SK-N-SH (cell line): ENCODE measurements around the gene ATP2B2. TPM values are rescaled to one million over a fixed set of nuclear protein-coding genes. Genes with fewer than 3 reads are reported as not detected.

ENCODE experiments used
- CTCF ChIA-PET: fragments of 300-600, 350-600 bp; formaldehyde crosslinking; extraction: SDS; loops from one replicate; lab custom pipeline; 2021; lab: Yijun Ruan, JAX
- POLR2A ChIA-PET: fragments of 350-600 bp; sonication (Branson Sonifier 250); formaldehyde crosslinking; extraction: SDS; loops from one replicate; lab custom pipeline; 2020; ENCODE audit warnings: antibody characterized with exemption, inconsistent platforms; lab: Yijun Ruan, JAX
- DNase-seq: peaks from one replicate; pipeline ENCODE4 v3.0.0; 2012
- H2AFZ ChIP-seq: fragments of 200-600 bp; sonication (generic); 2 replicates; pipeline ENCODE4 v1.8.1; 2016; ENCODE audit warnings: antibody characterized with exemption, mild to moderate bottlenecking, low read depth
- H3F3A ChIP-seq: fragments of 200-600 bp; sonication (generic); replicated peaks from 2 replicates; pipeline ENCODE3; 2016; ENCODE audit warnings: antibody characterized with exemption, mild to moderate bottlenecking; ENCODE audit not compliant: insufficient read depth
- H3K27ac ChIP-seq, 2 experiments: fragments of 200-500 bp in 1 of 2; fragments of 200-600 bp in 1 of 2; sonication (Bioruptor generic) in 1 of 2; sonication (generic), shearing (Covaris generic) in 1 of 2; 2 replicates each; pipeline versions ENCODE4 v1.5.1 to v1.6.1; 2014 to 2016; ENCODE audit warnings: low read depth in 2 of 2, inconsistent platforms in 1 of 2, low read length in 1 of 2, mild to moderate bottlenecking in 1 of 2, mixed read lengths in 1 of 2
- H3K27me3 ChIP-seq: fragments of 200-600 bp; sonication (generic), shearing (Covaris generic); 2 replicates; pipeline ENCODE4 v1.6.1; 2016; ENCODE audit warnings: mixed run types; ENCODE audit not compliant: insufficient read depth
- H3K36me3 ChIP-seq, 2 experiments: fragments of 200-500 bp in 1 of 2; fragments of 200-600 bp in 1 of 2; sonication (Bioruptor generic) in 1 of 2; sonication (generic) in 1 of 2; replicated peaks in 1 of 2; 2 replicates each; pipeline versions ENCODE3 to v1.5.1; 2014 to 2016; ENCODE audit warnings: low read length in 1 of 2, mild to moderate bottlenecking in 1 of 2; ENCODE audit not compliant: insufficient read depth in 2 of 2, control insufficient read depth in 1 of 2
- H3K4me1 ChIP-seq, 2 experiments: fragments of 200-500 bp in 1 of 2; fragments of 200-600 bp in 1 of 2; sonication (Bioruptor generic) in 1 of 2; sonication (generic), shearing (Covaris generic) in 1 of 2; 2 replicates each; pipeline versions ENCODE4 v1.5.1 to v1.6.1; 2014 to 2016; ENCODE audit warnings: low read depth in 1 of 2, low read length in 1 of 2, mixed run types in 1 of 2; ENCODE audit not compliant: insufficient read depth in 2 of 2, control insufficient read depth in 1 of 2
- H3K4me2 ChIP-seq: fragments of 200-600 bp; sonication (generic), shearing (Covaris generic); 2 replicates; pipeline ENCODE4 v1.6.1; 2017; ENCODE audit warnings: mixed run types
- H3K4me3 ChIP-seq, 2 experiments: fragments of 200-500 bp in 1 of 2; fragments of 200-600 bp in 1 of 2; sonication (Bioruptor generic) in 1 of 2; sonication (generic), shearing (Covaris generic) in 1 of 2; 2 replicates each; pipeline versions ENCODE4 v1.5.1 to v1.8.1; 2014 to 2016; ENCODE audit warnings: low read depth in 2 of 2, inconsistent platforms in 1 of 2, low read length in 1 of 2, mild to moderate bottlenecking in 1 of 2, mixed read lengths in 1 of 2, moderate library complexity in 1 of 2
- H3K79me2 ChIP-seq: fragments of 200-600 bp; sonication (generic); 2 replicates; pipeline ENCODE4 v1.8.1; 2017; ENCODE audit warnings: mild to moderate bottlenecking; ENCODE audit not compliant: insufficient read depth
- H3K9ac ChIP-seq: fragments of 200-600 bp; sonication (generic); 2 replicates; pipeline ENCODE4 v1.6.1; 2017; ENCODE audit warnings: mixed run types
- H3K9me2 ChIP-seq: fragments of 200-600 bp; sonication (generic); 2 replicates; pipeline ENCODE4 v1.6.1; 2017; ENCODE audit warnings: mixed run types
- H3K9me3 ChIP-seq: fragments of 200-600 bp; sonication (generic); 2 replicates; pipeline ENCODE4 v1.6.1; 2017; ENCODE audit warnings: mixed run types, mild to moderate bottlenecking, moderate library complexity
- H4K20me1 ChIP-seq: fragments of 200-600 bp; sonication (generic); 2 replicates; pipeline ENCODE4 v1.6.1; 2017; ENCODE audit warnings: mild to moderate bottlenecking, mixed run types; ENCODE audit not compliant: insufficient read depth
- FOSL2 ChIP-seq: IDR thresholded peaks from 2 replicates; pipeline ENCODE4 v1.4.0; 2012; ENCODE audit warnings: low read depth, mild to moderate bottlenecking, moderate library complexity, borderline replicate concordance
- GATA2 ChIP-seq: sonication (generic); formaldehyde crosslinking; IDR thresholded peaks from 2 replicates; pipeline ENCODE4 v1.5.0; 2020; ENCODE audit warnings: mild to moderate bottlenecking, missing genetic modification reagents
- MXI1 ChIP-seq: IDR thresholded peaks from 2 replicates; pipeline ENCODE4 v1.6.1; 2012; ENCODE audit warnings: mild to moderate bottlenecking, low read depth, low read length, improper control_type of control experiment
- NRF1 ChIP-seq: IDR thresholded peaks from 2 replicates; pipeline ENCODE4 v1.6.1; 2012; ENCODE audit warnings: low read depth, mild to moderate bottlenecking, low read length
- RCOR1 ChIP-seq: fragments of 150-350 bp; IDR thresholded peaks from 2 replicates; pipeline ENCODE4 v1.6.1; 2017; ENCODE audit warnings: antibody characterized with exemption, low read length
- SIN3A ChIP-seq: IDR thresholded peaks from 2 replicates; pipeline ENCODE4 v1.6.1; 2012; ENCODE audit warnings: low read depth, mild to moderate bottlenecking, low read length, moderate library complexity, borderline replicate concordance
- TEAD4 ChIP-seq: IDR thresholded peaks from 2 replicates; pipeline ENCODE4 v1.4.0; 2012; ENCODE audit warnings: mild to moderate bottlenecking, borderline replicate concordance; ENCODE audit not compliant: insufficient read depth
- WGBS: methylation state at CpG from one replicate; pipeline ENCODE4 v1.1.6; 2017; ENCODE audit warnings: low lambda C conversion rate; 5-methylcytosine and 5-hydroxymethylcytosine counted together
- polyA plus RNA-seq, 3 experiments: library from polyadenylated mRNA; depleted of rRNA; stranded (reverse); fragments of >200 nt; gene quantifications; 2 replicates each; pipeline ENCODE4 v1.2.3, GENCODE V29; 2012
- TF ChIP-seq, protein P1 (sequence below): IDR thresholded peaks from 2 replicates; pipeline ENCODE4; 2012
- TF ChIP-seq, protein P2 (sequence below): fragments of 150-350 bp; IDR thresholded peaks from 2 replicates; pipeline ENCODE4 v1.6.1; 2016; ENCODE audit warnings: mild to moderate bottlenecking, low read depth, low read length
- TF ChIP-seq, protein P3 (sequence below): fragments of 150-350 bp; IDR thresholded peaks from 2 replicates; pipeline ENCODE4 v1.6.1; 2017; ENCODE audit warnings: antibody characterized with exemption, low read length, low read depth, borderline replicate concordance

Gene ATP2B2
- polyA plus RNA-seq, 1 of the 3 experiments (the other 2 are of a cell fraction): 0.15 TPM

DNA sequence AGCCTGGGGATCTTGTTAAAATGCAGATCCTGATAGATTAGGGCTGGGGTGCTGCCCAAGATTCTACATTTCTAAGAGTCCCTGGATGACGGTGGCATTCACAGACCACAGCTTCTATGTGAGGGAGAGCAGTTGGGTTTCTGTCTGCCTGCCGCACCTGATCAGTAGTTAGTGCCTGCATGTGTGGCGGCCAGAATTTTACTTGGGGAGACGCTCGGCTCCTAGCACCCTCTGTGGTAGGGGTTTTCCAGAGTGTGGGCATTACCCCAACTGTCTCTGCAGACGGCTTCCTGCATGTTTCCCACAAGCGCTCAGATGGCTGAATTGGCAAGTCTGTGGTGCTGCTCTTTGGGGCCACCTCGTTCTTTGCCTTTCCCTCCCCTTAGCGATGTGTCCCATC lies 220.9 kb downstream of the ATP2B2 start (continued):
- no peak for TF ChIP-seq SIN3A
- TF ChIP-seq TEAD4: no peak
- TF ChIP-seq GATA2 (CRISPR knock-in tag): no peak
- TF ChIP-seq, protein P1, sequence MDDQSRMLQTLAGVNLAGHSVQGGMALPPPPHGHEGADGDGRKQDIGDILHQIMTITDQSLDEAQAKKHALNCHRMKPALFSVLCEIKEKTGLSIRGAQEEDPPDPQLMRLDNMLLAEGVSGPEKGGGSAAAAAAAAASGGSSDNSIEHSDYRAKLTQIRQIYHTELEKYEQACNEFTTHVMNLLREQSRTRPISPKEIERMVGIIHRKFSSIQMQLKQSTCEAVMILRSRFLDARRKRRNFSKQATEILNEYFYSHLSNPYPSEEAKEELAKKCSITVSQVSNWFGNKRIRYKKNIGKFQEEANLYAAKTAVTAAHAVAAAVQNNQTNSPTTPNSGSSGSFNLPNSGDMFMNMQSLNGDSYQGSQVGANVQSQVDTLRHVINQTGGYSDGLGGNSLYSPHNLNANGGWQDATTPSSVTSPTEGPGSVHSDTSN: no peak
- TF ChIP-seq, protein P2, sequence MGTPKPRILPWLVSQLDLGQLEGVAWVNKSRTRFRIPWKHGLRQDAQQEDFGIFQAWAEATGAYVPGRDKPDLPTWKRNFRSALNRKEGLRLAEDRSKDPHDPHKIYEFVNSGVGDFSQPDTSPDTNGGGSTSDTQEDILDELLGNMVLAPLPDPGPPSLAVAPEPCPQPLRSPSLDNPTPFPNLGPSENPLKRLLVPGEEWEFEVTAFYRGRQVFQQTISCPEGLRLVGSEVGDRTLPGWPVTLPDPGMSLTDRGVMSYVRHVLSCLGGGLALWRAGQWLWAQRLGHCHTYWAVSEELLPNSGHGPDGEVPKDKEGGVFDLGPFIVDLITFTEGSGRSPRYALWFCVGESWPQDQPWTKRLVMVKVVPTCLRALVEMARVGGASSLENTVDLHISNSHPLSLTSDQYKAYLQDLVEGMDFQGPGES: no peak

DNA sequence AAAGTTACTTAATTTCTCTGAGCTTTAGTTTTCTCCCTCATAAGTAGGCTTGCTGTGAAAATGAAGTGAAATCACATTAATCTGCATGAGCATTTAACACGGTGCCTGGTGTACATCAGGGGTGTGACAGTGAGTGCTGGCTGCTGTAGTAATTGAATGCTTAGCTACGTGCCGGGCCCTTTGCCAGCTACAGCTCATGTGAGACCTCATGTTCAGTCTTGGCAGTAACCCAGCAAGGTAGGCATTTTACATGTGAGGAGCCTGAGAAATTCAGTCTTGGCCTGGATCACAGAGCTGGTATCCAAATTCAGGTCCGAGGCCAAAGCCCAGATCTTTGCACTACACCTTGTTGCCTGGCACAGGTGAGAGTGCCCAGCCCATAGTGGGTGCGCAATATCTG lies 221.7 kb downstream of the ATP2B2 start:
- TF ChIP-seq FOSL2 (no peak), TEAD4 (no peak), SIN3A (no peak), NRF1 (no peak), MXI1 (0 out of 2 replicates have a peak, but pooled peaks have one; percentile 35), RCOR1 (0 out of 2 replicates have a peak, but pooled peaks have one; percentile 66)
- TF ChIP-seq, protein P1: no peak
- TF ChIP-seq, protein P2: no peak
- TF ChIP-seq, protein P3, sequence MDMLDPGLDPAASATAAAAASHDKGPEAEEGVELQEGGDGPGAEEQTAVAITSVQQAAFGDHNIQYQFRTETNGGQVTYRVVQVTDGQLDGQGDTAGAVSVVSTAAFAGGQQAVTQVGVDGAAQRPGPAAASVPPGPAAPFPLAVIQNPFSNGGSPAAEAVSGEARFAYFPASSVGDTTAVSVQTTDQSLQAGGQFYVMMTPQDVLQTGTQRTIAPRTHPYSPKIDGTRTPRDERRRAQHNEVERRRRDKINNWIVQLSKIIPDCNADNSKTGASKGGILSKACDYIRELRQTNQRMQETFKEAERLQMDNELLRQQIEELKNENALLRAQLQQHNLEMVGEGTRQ: no peak
- H3K9me3 ChIP-seq: no peaks in the 10 kb centered on the region
- CTCF ChIA-PET: interaction anchor here (0.9 to 1.4 kb wide), 3 partner anchors 14 to 455 kb away, joined by 3 to 7 read pairs (median 3); no protein-coding TSS in a partner anchor
- no peak overlapping the region for H3K4me2 ChIP-seq
- no peak overlapping the region for H3K9ac ChIP-seq
- H3K4me3 ChIP-seq: no peak overlapping the region
- H4K20me1 ChIP-seq: no peaks in the 10 kb centered on the region
- H3K79me2 ChIP-seq: no peaks in the 10 kb centered on the region
- H3K4me1 ChIP-seq: peaks cover 6 to 19% of the 10 kb centered on the region in 2 experiments; a peak in 2 of 4 replicates
- WGBS: 64% methylated on average over 5 of the region's 5 CpGs
- no peak overlapping the region for H3K27ac ChIP-seq
- no peaks in the 10 kb centered on the region for H3K27me3 ChIP-seq
- peaks cover 4% of the 10 kb centered on the region for H3F3A ChIP-seq
- peaks cover 29 to 45% of the 10 kb centered on the region in 2 experiments for H3K36me3 ChIP-seq
- peak; percentile 48 for DNase-seq
- POLR2A ChIA-PET: interaction anchor here (0.6 kb wide), 1 partner anchor 21 kb away, joined by 3 read pairs; no protein-coding TSS in a partner anchor
- H3K9me2 ChIP-seq: no peaks in the 10 kb centered on the region
- H2AFZ ChIP-seq: no peak overlapping the region
